ENCODE results near the gene GLTPD2.
"Not testable (repeated sequence)": the region's sequence is repeated elsewhere in the genome, so short reads cannot be mapped to it uniquely, and the experiment has no call there.

Gene GLTPD2

GRCh38 chr17:4808378-4808767 lies 19.6 kb downstream of the GLTPD2 start:
- DNase-seq (ENCODE audit: low read depth), result no peak

GRCh38 chr17:4810696-4811290 lies 22.0 kb downstream of the GLTPD2 start:
- DNase-seq (ENCODE audit: low read depth), result no peak

DNA sequence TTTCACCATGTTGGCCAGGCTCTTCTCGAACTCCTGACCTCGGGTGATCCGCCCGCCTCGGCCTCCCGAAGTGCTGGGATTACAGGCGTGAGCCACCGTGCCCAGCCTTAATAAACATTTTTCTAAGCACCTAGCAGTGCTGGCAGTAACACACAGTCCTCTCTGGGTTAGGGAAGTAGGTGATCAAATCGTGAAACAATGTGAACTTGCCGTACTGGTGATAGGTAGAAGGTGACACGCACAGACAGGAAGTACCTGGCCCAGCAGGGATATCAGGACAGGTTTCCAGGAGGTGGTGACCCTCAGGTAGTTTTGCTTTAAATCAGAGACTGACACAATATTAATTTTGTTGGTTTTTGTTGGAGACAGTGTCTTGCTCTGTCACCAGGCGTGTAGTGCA lies 22.7 kb downstream of the GLTPD2 start:
- DNase-seq (ENCODE audit: low read depth), result no peak

DNA sequence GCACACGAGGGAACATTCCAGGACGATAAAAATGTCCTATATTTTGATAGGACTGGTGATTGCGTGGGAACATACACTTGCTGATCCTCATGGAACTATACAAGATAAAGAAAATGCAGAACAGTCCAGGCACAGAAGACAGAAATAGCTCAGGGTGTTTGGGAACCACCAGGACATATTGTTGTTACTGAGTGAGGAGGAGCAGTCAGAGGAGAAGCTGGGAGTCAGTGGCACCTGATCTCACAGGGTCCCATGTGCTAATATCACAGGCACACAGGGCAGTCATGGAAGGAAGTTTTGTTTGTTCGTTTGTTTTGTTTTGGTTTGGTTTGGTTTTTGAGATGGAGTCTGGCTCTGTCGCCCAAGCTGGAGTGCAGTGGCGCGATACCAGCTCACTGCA lies 23.9 kb downstream of the GLTPD2 start:
- DNase-seq (ENCODE audit: low read depth), result no peak

DNA sequence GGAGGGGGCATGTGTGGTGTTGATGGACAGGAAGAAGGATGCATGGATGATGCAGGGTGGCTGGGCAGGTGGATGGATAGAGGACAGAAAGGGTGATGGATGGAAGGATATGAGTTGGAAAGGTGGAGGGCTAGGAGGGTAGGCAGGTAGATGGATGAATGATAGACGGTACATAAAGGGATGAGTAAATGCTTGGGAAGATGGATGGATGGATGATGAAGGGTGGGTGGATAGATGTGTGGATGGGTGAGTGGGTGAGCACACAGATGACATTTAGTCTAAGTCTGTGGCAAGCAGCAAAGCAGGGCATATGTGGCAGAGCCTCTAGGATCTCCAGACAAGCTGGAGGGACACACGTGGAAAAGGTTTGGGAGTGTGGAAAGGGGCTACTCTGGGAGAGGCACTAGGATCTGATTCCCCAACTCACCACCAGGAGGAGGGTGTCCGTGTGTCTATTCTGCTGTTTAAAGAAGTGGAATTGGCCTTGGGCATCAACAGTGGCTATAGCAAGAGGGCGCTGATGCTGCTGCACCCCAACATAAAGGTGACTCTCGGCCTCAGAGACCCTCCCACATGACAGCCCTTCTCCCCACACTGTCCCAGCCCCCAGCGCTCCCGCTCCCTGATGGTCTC lies 26.4 kb downstream of the GLTPD2 start:
- no peak for DNase-seq (ENCODE audit: low read depth)

DNA sequence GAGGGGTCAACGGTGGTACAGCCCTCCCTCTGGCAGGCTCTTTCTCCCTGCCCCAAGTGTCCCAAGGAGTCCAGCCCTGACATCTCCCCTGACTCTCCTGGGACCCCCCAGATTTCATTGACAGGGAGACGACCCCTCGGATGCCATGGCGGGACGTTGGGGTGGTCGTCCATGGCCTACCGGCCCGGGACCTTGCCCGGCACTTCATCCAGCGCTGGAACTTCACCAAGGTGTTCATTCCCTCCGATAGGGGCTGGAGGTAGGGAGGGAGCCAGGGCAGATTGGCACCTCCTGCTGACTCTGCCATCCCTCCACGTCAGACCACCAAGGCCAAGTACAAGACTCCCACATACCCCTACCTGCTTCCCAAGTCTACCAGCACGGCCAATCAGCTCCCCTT lies 28.1 kb downstream of the GLTPD2 start:
- DNase-seq (ENCODE audit: low read depth), result no peak

GRCh38 chr17:4818276-4818675 lies 29.5 kb downstream of the GLTPD2 start:
- no peak for DNase-seq (ENCODE audit: low read depth)

DNA sequence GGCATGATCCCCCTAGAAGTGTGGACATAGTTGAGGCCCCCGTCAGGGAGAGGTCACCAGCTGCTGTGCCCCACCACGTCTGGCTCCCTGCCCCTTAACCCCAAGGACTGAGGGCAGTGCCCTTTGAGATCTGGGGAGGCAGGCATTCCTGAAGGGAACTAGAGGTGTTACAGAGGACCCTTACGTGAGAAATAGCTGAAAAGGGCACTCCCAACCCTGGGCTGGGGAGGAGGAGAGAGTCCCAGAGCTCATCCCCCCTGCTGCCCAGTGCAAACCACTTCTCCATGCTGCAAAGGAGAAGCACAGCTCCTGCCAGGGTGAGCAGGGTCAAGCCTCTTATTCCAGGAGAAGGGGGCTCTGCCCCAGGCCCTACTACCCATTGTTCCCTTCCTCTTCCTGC lies 34.1 kb downstream of the GLTPD2 start:
- no peak for DNase-seq (ENCODE audit: low read depth)

DNA sequence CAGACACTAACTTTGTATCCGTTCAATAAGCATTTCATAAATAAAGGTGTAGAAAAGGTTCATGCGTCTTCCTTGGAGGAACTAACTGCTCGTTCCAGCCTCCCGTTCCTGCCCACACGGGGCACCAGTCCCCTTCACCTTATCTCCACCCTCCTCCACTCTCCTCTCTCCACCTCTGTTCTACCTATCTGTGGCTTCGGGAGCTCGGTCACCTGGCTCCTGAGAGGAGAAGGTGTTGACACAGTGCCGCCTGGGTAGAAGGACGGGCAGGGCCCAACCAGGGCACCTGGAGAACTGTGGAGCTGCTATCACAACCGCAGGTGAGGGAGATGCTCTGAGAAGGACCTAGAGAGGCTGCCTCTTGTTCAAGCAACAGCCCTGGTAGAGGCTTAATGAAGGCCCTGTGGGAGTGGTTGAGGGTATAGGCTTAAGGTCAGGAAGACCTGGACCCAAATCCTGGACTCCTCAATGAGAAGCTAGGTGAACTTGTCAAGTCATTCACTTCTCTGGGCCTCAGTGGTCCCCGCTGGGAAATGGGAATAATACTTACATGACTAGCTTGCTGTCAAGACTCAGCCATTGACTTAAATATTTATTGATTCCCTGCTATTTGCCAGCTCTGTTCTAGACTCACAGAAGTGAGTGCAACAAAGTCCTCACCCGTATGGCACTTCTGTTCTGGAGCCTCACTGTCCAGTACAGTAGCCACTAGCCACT lies 34.8 kb downstream of the GLTPD2 start:
- DNase-seq (ENCODE audit: low read depth), result no peak

GRCh38 chr17:4827399-4827798 lies 38.6 kb downstream of the GLTPD2 start:
- no peak for DNase-seq (ENCODE audit: low read depth)

GRCh38 chr17:4832829-4833177 lies 44.0 kb downstream of the GLTPD2 start:
- not testable (repeated sequence) for DNase-seq (ENCODE audit: low read depth)

DNA sequence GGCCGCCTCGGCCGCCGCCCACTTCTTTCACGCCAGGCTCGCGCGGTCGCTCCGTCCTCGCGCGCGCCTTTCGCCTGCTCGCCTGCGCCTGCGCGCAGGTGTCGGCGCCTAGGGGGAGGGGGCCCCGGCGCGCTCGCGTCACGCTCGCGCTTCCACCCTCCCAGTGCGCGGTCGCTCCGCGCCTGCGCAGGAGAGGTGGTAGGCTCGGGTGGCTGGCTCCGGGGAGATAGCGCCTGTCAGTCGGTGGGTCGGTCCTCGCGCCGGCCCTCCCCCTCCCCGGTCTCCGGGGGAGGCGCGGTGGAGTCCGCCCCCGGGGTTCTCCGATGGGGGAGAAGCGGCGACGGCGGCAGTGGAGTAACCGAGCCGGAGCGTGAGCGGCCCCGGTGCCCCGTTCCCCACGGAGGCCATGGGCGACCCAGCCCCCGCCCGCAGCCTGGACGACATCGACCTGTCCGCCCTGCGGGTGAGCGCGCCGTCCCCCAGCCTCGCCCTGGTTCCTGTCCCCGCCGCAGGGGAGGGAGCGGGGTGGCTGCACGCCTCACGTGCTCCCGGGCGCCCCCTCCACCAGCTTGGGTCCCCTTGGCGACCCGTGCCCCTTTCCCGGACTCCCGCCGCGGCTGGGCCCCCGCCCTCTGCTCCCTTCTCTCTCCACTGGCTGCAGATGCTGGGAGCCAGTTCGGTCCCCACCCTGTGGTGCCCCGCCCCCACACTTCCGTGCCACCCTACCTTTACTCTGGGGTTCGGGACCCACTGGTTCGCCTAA lies 44.6 kb downstream of the GLTPD2 start, which contains the start of gene MINK1:
Gene MINK1, plus strand, starts transcription at position 163 of the 763 bp plus-strand sequence. Its CDS starts 244 bp downstream, at position 407.
- peak; percentile 82 for DNase-seq (ENCODE audit: low read depth)

DNA sequence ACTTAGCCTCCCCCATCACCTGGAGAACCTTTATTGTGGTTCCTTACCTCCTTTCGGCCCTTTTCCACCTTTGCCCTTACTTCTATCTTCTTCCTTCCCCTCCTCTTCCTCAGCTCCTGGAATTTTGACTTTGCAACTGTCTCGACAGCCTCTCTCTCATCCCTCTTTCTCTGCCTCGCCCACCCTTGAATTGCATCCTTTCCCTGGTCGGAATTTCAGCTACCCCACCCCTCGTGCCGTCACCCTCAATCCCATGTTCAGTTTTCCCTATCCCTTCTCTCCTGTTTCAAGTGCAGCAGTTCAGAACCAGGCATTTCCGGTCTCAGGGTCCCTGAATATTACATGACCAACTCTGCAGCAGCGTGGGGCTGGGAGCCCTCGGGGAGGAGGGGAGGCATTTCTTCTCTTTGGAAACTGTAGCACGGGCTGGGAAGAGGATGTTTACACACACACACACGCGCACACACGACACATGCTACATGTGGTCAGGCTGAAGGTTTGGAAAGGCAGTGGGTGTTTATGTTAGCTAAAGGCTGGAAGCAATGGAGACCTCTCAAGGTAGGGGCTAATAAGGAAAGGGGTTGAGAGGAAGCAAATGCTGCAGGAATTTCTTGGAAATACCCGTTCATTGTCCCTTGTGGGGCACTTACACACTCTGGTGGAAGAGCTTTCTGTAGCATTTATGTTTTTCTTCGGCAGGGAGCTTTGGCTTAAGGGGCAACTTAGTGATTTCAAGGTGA lies 45.3 kb downstream of the GLTPD2 start:
- no peak for DNase-seq (ENCODE audit: low read depth)

DNA sequence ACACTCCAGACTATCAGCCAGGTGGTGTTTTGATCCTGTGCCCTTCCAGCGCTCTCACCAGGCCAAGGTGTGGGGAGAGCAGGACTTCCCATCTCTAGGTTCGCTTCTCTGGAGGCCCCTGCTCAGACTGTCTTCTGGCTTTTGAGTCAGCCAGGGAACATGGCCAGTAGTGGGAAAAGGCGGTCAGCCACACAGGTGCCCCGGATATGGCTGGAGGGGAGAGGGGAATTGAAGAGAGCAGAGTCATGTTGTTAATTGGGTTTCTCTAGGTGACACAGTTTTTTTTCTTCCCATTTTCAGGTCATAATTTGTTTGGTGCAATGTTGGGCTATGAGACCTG lies 45.9 kb downstream of the GLTPD2 start:
- no peak for DNase-seq (ENCODE audit: low read depth)

- DNase-seq (ENCODE audit: low read depth), result no peak
Observed at GRCh38 chr17:4836221-4836620, 47.5 kb downstream of the GLTPD2 start.

- DNase-seq (ENCODE audit: low read depth), result no peak
Observed at GRCh38 chr17:4837471-4838308, 48.9 kb downstream of the GLTPD2 start.

- no peak for DNase-seq (ENCODE audit: low read depth)
Observed at GRCh38 chr17:4838309-4838785, 49.6 kb downstream of the GLTPD2 start.

GRCh38 chr17:4839221-4839620 lies 50.5 kb downstream of the GLTPD2 start:
- no peak for DNase-seq (ENCODE audit: low read depth)

Data from stromal cell of bone marrow (primary cell).